HepG2 (cell line): Measurements from ENCODE around the gene HEYL. TPM values are rescaled to one million over a fixed set of nuclear protein-coding genes. Genes with fewer than 3 reads are reported as not detected.

Source experiments
- ATAC-seq: fragments of 200-7000 bp; cut with Tn5 transposase; 3 replicates; pipeline ENCODE4 v1.9.1; 2020; ENCODE audit warnings: mild to moderate bottlenecking, moderate library complexity
- BruUV-seq: library from RNA; stranded (reverse); fragments of 400-500 nt; replicated peaks from 2 replicates; lab custom pipeline; 2021; lab: Mats Ljungman, UMichigan
- CTCF ChIA-PET: fragments of 300-600 bp; formaldehyde crosslinking; extraction: SDS; loops from one replicate; lab custom pipeline; 2021; ENCODE audit warnings: low total read pairs, inconsistent platforms, low intra/inter-chr PET ratio; lab: Yijun Ruan, JAX
- POLR2A ChIA-PET: fragments of 350-600 bp; sonication (Branson Sonifier 250); formaldehyde crosslinking; loops from one replicate; lab custom pipeline; 2020; ENCODE audit warnings: antibody characterized with exemption, inconsistent platforms; lab: Yijun Ruan, JAX
- DNase-seq: peaks from one replicate; pipeline ENCODE4 v3.0.0-alpha.2; 2015; ENCODE audit warnings: low spot score
- FAIRE-seq: peaks from 3 replicates; lab custom pipeline; 2011; peaks lifted over from hg19 to GRCh38; lab: Jason Lieb, UNC
- H2AFZ ChIP-seq: one replicate; pipeline ENCODE4 v1.6.1; 2011; ENCODE audit warnings: low read length, inconsistent platforms
- H3K27ac ChIP-seq: fragments of 300-600 bp; 3 replicates; pipeline ENCODE4 v1.8.0; 2011; ENCODE audit warnings: mixed run types, mild to moderate bottlenecking, mixed read lengths, low read length, inconsistent platforms; ENCODE audit not compliant: insufficient read depth; ENCODE audit errors: extremely low read length
- H3K27me3 ChIP-seq, 2 experiments: fragments of 200-600 bp in 1 of 2; 2 replicates in 1 of 2; 3 replicates in 1 of 2; pipeline versions ENCODE4 v1.6.0 to v1.8.0; 2011; ENCODE audit warnings: low read length in 2 of 2, mild to moderate bottlenecking in 2 of 2, moderate library complexity in 2 of 2, inconsistent platforms in 1 of 2; ENCODE audit not compliant: insufficient read depth in 2 of 2, control insufficient read depth in 1 of 2
- H3K36me3 ChIP-seq, 2 experiments: fragments of 200-600 bp in 1 of 2; replicated peaks in 1 of 2; 2 replicates in 1 of 2; 3 replicates in 1 of 2; pipeline versions ENCODE4 v1.5.1 to v1.8.0; 2011; ENCODE audit warnings: low read length in 2 of 2, inconsistent platforms in 1 of 2; ENCODE audit not compliant: insufficient read depth in 2 of 2, control insufficient read depth in 1 of 2
- H3K4me1 ChIP-seq: 2 replicates; pipeline ENCODE4 v1.5.1; 2012; ENCODE audit warnings: low read length, inconsistent platforms; ENCODE audit not compliant: insufficient read depth
- H3K4me2 ChIP-seq: 2 replicates; pipeline ENCODE4 v1.6.0; 2011; ENCODE audit warnings: low read depth, low read length, inconsistent platforms
- H3K4me3 ChIP-seq, 3 experiments: fragments of 200-600 bp in 1 of 3; sonication (generic), shearing (Covaris generic) in 1 of 3; replicated peaks in 1 of 3; 2 replicates each; pipeline ENCODE4 v1.5.1; 2011 to 2016; ENCODE audit warnings: low read length in 3 of 3, inconsistent platforms in 2 of 3, low read depth in 2 of 3, mild to moderate bottlenecking in 2 of 3, control low read depth in 1 of 3, mixed read lengths in 1 of 3; ENCODE audit not compliant: insufficient read depth in 1 of 3
- H3K79me2 ChIP-seq: one replicate; pipeline ENCODE4 v1.6.1; 2011; ENCODE audit warnings: low read length, inconsistent platforms; ENCODE audit not compliant: insufficient read depth
- H3K9ac ChIP-seq: 2 replicates; pipeline ENCODE4 v1.6.0; 2011; ENCODE audit warnings: mild to moderate bottlenecking, low read depth, low read length, inconsistent platforms; ENCODE audit not compliant: insufficient read depth
- H3K9me3 ChIP-seq: 2 replicates; pipeline ENCODE4 v1.5.1; 2012; ENCODE audit warnings: mild to moderate bottlenecking, low read length
- H4K20me1 ChIP-seq: 2 replicates; pipeline ENCODE4 v1.6.0; 2011; ENCODE audit warnings: inconsistent platforms, mild to moderate bottlenecking, low read length, moderate library complexity; ENCODE audit not compliant: insufficient read depth
- AHR ChIP-seq: IDR thresholded peaks from 2 replicates; pipeline ENCODE4 v1.6.1; 2018; ENCODE audit warnings: missing genetic modification reagents, missing compliant biosample characterization
- CENPX ChIP-seq: sonication (generic); formaldehyde crosslinking; IDR thresholded peaks from 2 replicates; pipeline ENCODE4 v1.9.0; 2021; ENCODE audit warnings: mild to moderate bottlenecking, missing genetic modification reagents, moderate library complexity
- HOXA5 ChIP-seq: sonication (generic); formaldehyde crosslinking; IDR thresholded peaks from 2 replicates; pipeline ENCODE4 v1.4.0; 2020; ENCODE audit warnings: missing genetic modification reagents
- JUNB ChIP-seq: sonication (generic); formaldehyde crosslinking; IDR thresholded peaks from 2 replicates; pipeline ENCODE4 v1.8.0; 2022; ENCODE audit warnings: missing genetic modification reagents, mild to moderate bottlenecking, borderline replicate concordance
- MAX ChIP-seq: IDR thresholded peaks from 2 replicates; pipeline ENCODE4 v1.6.1; 2012; ENCODE audit warnings: inconsistent platforms
- MTA3 ChIP-seq: sonication (generic); formaldehyde crosslinking; IDR thresholded peaks from 2 replicates; pipeline ENCODE4 v1.4.0; 2020; ENCODE audit warnings: missing genetic modification reagents
- PHF8 ChIP-seq: sonication (generic); formaldehyde crosslinking; IDR thresholded peaks from 2 replicates; pipeline ENCODE4 v1.5.0; 2020; ENCODE audit warnings: missing genetic modification reagents
- RNF219 ChIP-seq: sonication (generic); formaldehyde crosslinking; IDR thresholded peaks from 2 replicates; pipeline ENCODE4 v1.5.0; 2020; ENCODE audit warnings: mild to moderate bottlenecking, missing genetic modification reagents
- SP5 ChIP-seq: IDR thresholded peaks from 2 replicates; pipeline ENCODE4 v1.6.1; 2016; ENCODE audit warnings: low read depth, borderline replicate concordance
- SRF ChIP-seq: IDR thresholded peaks from 2 replicates; pipeline ENCODE4 v1.6.1; 2011; ENCODE audit warnings: mild to moderate bottlenecking, low read depth, low read length, moderate library complexity
- TBX3 ChIP-seq: fragments of 450-650 bp; IDR thresholded peaks from 2 replicates; pipeline ENCODE4 v1.6.1; 2017; ENCODE audit warnings: antibody characterized with exemption, mild to moderate bottlenecking, inconsistent platforms, borderline replicate concordance
- TEAD3 ChIP-seq: optimal IDR thresholded peaks from 2 replicates; pipeline ENCODE3; 2016; ENCODE audit warnings: borderline replicate concordance
- ZBTB8A ChIP-seq: sonication (generic); formaldehyde crosslinking; IDR thresholded peaks from 2 replicates; pipeline ENCODE4 v1.4.0; 2020; ENCODE audit warnings: mild to moderate bottlenecking, low read depth, missing genetic modification reagents, borderline replicate concordance
- ZIK1 ChIP-seq: sonication (generic); formaldehyde crosslinking; IDR thresholded peaks from 2 replicates; pipeline ENCODE4 v1.5.0; 2020; ENCODE audit warnings: mild to moderate bottlenecking, low read depth, missing genetic modification reagents, borderline replicate concordance
- ZNF160 ChIP-seq: sonication (generic); formaldehyde crosslinking; IDR thresholded peaks from 2 replicates; pipeline ENCODE4 v1.8.0; 2022; ENCODE audit warnings: mild to moderate bottlenecking, inconsistent platforms, missing genetic modification reagents
- ZNF264 ChIP-seq: sonication (generic); formaldehyde crosslinking; IDR thresholded peaks from 2 replicates; pipeline ENCODE4 v1.4.0; 2020; ENCODE audit warnings: missing genetic modification reagents
- ZNF3 ChIP-seq: IDR thresholded peaks from 2 replicates; pipeline ENCODE4 v1.7.0; 2017; ENCODE audit warnings: inconsistent platforms
- ZNF558 ChIP-seq: sonication (generic); formaldehyde crosslinking; IDR thresholded peaks from 2 replicates; pipeline ENCODE4 v1.9.0; 2022; ENCODE audit warnings: mild to moderate bottlenecking, missing genetic modification reagents, borderline replicate concordance
- ZNF678 ChIP-seq: sonication (generic); formaldehyde crosslinking; IDR thresholded peaks from 2 replicates; pipeline ENCODE4 v1.4.0; 2020; ENCODE audit warnings: mild to moderate bottlenecking, missing genetic modification reagents
- ZNF737 ChIP-seq: sonication (generic); formaldehyde crosslinking; IDR thresholded peaks from 2 replicates; pipeline ENCODE4 v1.5.0; 2020; ENCODE audit warnings: missing genetic modification reagents, mild to moderate bottlenecking, borderline replicate concordance
- ZNF75D ChIP-seq: sonication (generic); formaldehyde crosslinking; IDR thresholded peaks from 2 replicates; pipeline ENCODE4 v1.8.1; 2023; ENCODE audit warnings: missing genetic modification reagents, mild to moderate bottlenecking, borderline replicate concordance
- ZNF766 ChIP-seq: sonication (generic); formaldehyde crosslinking; IDR thresholded peaks from 2 replicates; pipeline ENCODE4 v1.5.0; 2020; ENCODE audit warnings: missing genetic modification reagents, borderline replicate concordance
- ZNF777 ChIP-seq: sonication (generic); formaldehyde crosslinking; IDR thresholded peaks from 2 replicates; pipeline ENCODE4 v1.4.0; 2020; ENCODE audit warnings: missing genetic modification reagents
- ZNF850 ChIP-seq: sonication (generic); formaldehyde crosslinking; conservative IDR thresholded peaks from 2 replicates; pipeline ENCODE4 v1.9.0; 2021; ENCODE audit warnings: mild to moderate bottlenecking, missing genetic modification reagents
- WGBS: methylation state at CpG from one replicate; pipeline ENCODE4 v1.1.6; 2017; ENCODE audit warnings: low lambda C conversion rate; 5-methylcytosine and 5-hydroxymethylcytosine counted together
- in situ Hi-C: cut with HindIII; loops from 2 replicates; pipeline ENCODE4 v1.10.0; 2017; ENCODE audit warnings: low pct_unique_long_range_greater_than_20kb; ENCODE audit not compliant: extremely low pct_ligation_motif_present
- intact Hi-C: fragments of 100-400 bp; cut with micrococcal nuclease; formaldehyde crosslinking; loops from one replicate; pipeline ENCODE4 v1.10.0; 2022; ENCODE audit not compliant: unreplicated experiment
- polyA plus RNA-seq, 8 experiments: library from polyadenylated mRNA; depleted of rRNA in 3 of 8; stranded (reverse) in 7 of 8; unstranded in 1 of 8; fragments of >200 nt; fragmentation: Illumina TruSeq in 4 of 8; extraction: Trizol in 4 of 8; gene quantifications; 2 replicates each; pipeline versions ENCODE4 v1.2.1 to v1.2.3, GENCODE V29; 2011 to 2016; ENCODE audit warnings: low read depth in 4 of 8, missing spikeins in 1 of 8, mixed read lengths in 1 of 8; ENCODE audit not compliant: insufficient read depth in 1 of 8
- total RNA-seq, 5 experiments: library from RNA; depleted of rRNA; stranded (reverse); fragments of >200 nt; fragmentation: Illumina TruSeq; extraction: Trizol; gene quantifications; 2 replicates each; pipeline ENCODE4 v1.2.3, GENCODE V29; 2016; ENCODE audit warnings: low read depth in 1 of 5

Gene HEYL
- total and polyA plus RNA-seq, 2 of the 13 experiments (the other 11 are each of a cell fraction or from before 2014, with no cell fraction given) = 0.03 to 0.04 TPM

GRCh38 chr1:39585933-39586332 lies 53.5 kb downstream of the HEYL start (continued):
- no peak for TF ChIP-seq TEAD3 (CRISPR knock-in tag)
- TF ChIP-seq ZNF75D (CRISPR knock-in tag) = no peak
- no peak for TF ChIP-seq AHR
- TF ChIP-seq CENPX = no peak
- TF ChIP-seq ZNF3 (CRISPR knock-in tag) = no peak
- TF ChIP-seq ZNF737 = no peak
- no peak for TF ChIP-seq ZNF678 (CRISPR knock-in tag)
- no peak for TF ChIP-seq JUNB (CRISPR knock-in tag)

GRCh38 chr1:39576016-39576657 lies 63.3 kb downstream of the HEYL start:
- TSS peak; percentile 65 for BruUV-seq
- Histone ChIP-seq H3K36me3 (peaks cover 4 to 27% of the 10 kb centered on the region in 2 experiments), H4K20me1 (peaks cover 44% of the 10 kb centered on the region), H3K79me2 (peaks cover 52% of the 10 kb centered on the region), H3K9me3 (no peaks in the 10 kb centered on the region), H3K9ac (peak overlapping the region; percentile 95), H3K27me3 (no peaks in the 10 kb centered on the region; a peak in 1 of 5 replicates), H2AFZ (no peak overlapping the region), H3K27ac (peak overlapping the region; percentile 80), H3K4me1 (peaks cover 39% of the 10 kb centered on the region), H3K4me3 (peak overlapping the region; percentile 86 to 99 (median 95)), H3K4me2 (peak overlapping the region; percentile 98; the same call in 1 of the 2 replicates)
- no peak for DNase-seq
- ChIA-PET POLR2A (interaction anchor here (0.8 to 1.3 kb wide), 3 partner anchors 163 to 464 kb away, joined by 3 to 4 read pairs (median 3); partner anchors contain the start of genes CAP1 and PPIE), CTCF (no interaction called here)
- 0 out of 3 replicates have a peak, but pooled peaks have one; percentile 5 for ATAC-seq
- under 1% methylated on average over 41 of the region's 87 CpGs for WGBS
- intact Hi-C loops (loop anchor here (5.0 kb wide), 1 partner anchor 714 kb away; no protein-coding TSS in a partner anchor), in situ Hi-C loops (no loop called here)
- FAIRE-seq = no peak
- TF ChIP-seq ZIK1 (CRISPR knock-in tag) = no peak
- no peak for TF ChIP-seq SP5 (CRISPR knock-in tag)
- TF ChIP-seq PHF8 (CRISPR knock-in tag) = no peak
- no peak for TF ChIP-seq RNF219 (CRISPR knock-in tag)
- TF ChIP-seq ZNF160 (CRISPR knock-in tag) = no peak
- TF ChIP-seq SRF = no peak
- TF ChIP-seq ZNF558 (CRISPR knock-in tag) = peak; percentile 40; the same call in 1 of the 2 replicates
- 0 out of 2 replicates have a peak, but pooled peaks have one; percentile 2 for TF ChIP-seq HOXA5 (CRISPR knock-in tag)
- no peak for TF ChIP-seq ZNF766 (CRISPR knock-in tag)
- no peak for TF ChIP-seq ZNF264 (CRISPR knock-in tag)
- TF ChIP-seq MTA3 (CRISPR knock-in tag) = no peak
- TF ChIP-seq ZNF850 (CRISPR knock-in tag) = 0 out of 2 replicates have a peak, but pooled peaks have one; percentile 46
- TF ChIP-seq MAX = peak; percentile 32; the same call in 1 of the 2 replicates
- no peak for TF ChIP-seq TBX3
- TF ChIP-seq ZNF777 (CRISPR knock-in tag) = no peak
- TF ChIP-seq ZBTB8A = 0 out of 2 replicates have a peak, but pooled peaks have one; percentile 6
